ENCODE measurements around the gene DNAJB8. TPM values are rescaled to one million over a fixed set of nuclear protein-coding genes. Genes with fewer than 3 reads are reported as not detected.
A peak's percentile ranks its signal among the peaks of the same experiment; 100 is the strongest.

DNAJB8 gene
- total and polyA plus RNA-seq, 5 donors, result not detected

- H3K4me1 ChIP-seq (ENCODE audit: control insufficient read depth, insufficient read depth, low read length), result no peaks in the 10 kb centered on the region
- H3K27me3 ChIP-seq (ENCODE audit: control insufficient read depth, insufficient read depth), result no peaks in the 10 kb centered on the region
- H3K27ac ChIP-seq (ENCODE audit: low read length), result no peak overlapping the region
- intact Hi-C loops (cut with DNase I), result no loop called here
- H3K9me3 ChIP-seq (ENCODE audit: control insufficient read depth, low read length), result no peaks in the 10 kb centered on the region
- DNase-seq (peak in 2 of 3 donors; percentile 39 to 48), ATAC-seq (no peak)
- H3K4me3 ChIP-seq (ENCODE audit: low read length), result no peak overlapping the region
- 90% methylated on average over 16 of the region's 16 CpGs for WGBS
Observed at GRCh38 chr3:128415200-128415772, 51.4 kb downstream of the DNAJB8 start.

- DNase-seq (peak in 2 of 3 donors; percentile 16 to 56), ATAC-seq (no peak)
- Histone ChIP-seq H3K4me3 (ENCODE audit: low read length) (no peak overlapping the region), H3K4me1 (ENCODE audit: control insufficient read depth, insufficient read depth, low read length) (peaks cover 4% of the 10 kb centered on the region), H3K27ac (ENCODE audit: low read length) (no peak overlapping the region), H3K9me3 (ENCODE audit: control insufficient read depth, low read length) (no peaks in the 10 kb centered on the region), H3K27me3 (ENCODE audit: control insufficient read depth, insufficient read depth) (no peaks in the 10 kb centered on the region)
- intact Hi-C loops (cut with DNase I), result no loop called here
- WGBS, result 91% methylated on average over 24 of the region's 24 CpGs
Observed at GRCh38 chr3:128413413-128414205, 53.1 kb downstream of the DNAJB8 start.

- DNase-seq, result peak in 1 of 3 donors; percentile 2
- H3K9me3 ChIP-seq (ENCODE audit: control insufficient read depth, low read length), result no peaks in the 10 kb centered on the region
- no peak overlapping the region for H3K4me3 ChIP-seq (ENCODE audit: low read length)
- no peak overlapping the region for H3K27ac ChIP-seq (ENCODE audit: low read length)
- intact Hi-C loops (cut with DNase I), result no loop called here
- no peak for ATAC-seq
- H3K27me3 ChIP-seq (ENCODE audit: control insufficient read depth, insufficient read depth), result no peaks in the 10 kb centered on the region
- H3K4me1 ChIP-seq (ENCODE audit: control insufficient read depth, insufficient read depth, low read length), result peaks cover 4% of the 10 kb centered on the region
- WGBS, result 82% methylated on average over 8 of the region's 8 CpGs
Observed at GRCh38 chr3:128413003-128413370, 53.7 kb downstream of the DNAJB8 start.

Other genes starting within 250 kb of the DNAJB8 start
- 10 to 100 TPM in 3 of 4 donors, 1 to 10 TPM in 1; 9.7 to 18.1 (median 15.4) TPM for gene GATA2, start 26.3 kb upstream of the DNAJB8 start, total RNA-seq
- gene GATA2, start 26.3 kb upstream of the DNAJB8 start, polyA plus RNA-seq, result 14.3 TPM
- 100 to 1,000 TPM in 3 of 4 donors, 10 to 100 TPM in 1; 85.1 to 164 (median 120) TPM for gene RPN1, start 183.9 kb upstream of the DNAJB8 start, total RNA-seq
- gene RPN1, start 183.9 kb upstream of the DNAJB8 start, polyA plus RNA-seq, result 96.5 TPM

Data from right cardiac atrium (tissue), 5 donors.